CD14-positive monocyte (primary cell): Measurements from ENCODE around the gene FAAP100. TPM values are rescaled to one million over a fixed set of nuclear protein-coding genes. Genes with fewer than 3 reads are reported as not detected.

Source experiments
- DNase-seq, 3 donors: peaks; one replicate each; pipeline ENCODE4 v3.0.0-alpha.2; 2011 to 2022
- H2AFZ ChIP-seq: 2 replicates; pipeline ENCODE4 v1.6.0; 2012; ENCODE audit warnings: mild to moderate bottlenecking, low read depth, low read length, inconsistent platforms; ENCODE audit not compliant: insufficient read depth, poor library complexity, severe bottlenecking
- H3K27ac ChIP-seq, 2 donors: 1 replicate in 1 of 2; 2 replicates in 1 of 2; pipeline ENCODE4 v1.5.1; 2012 to 2013; ENCODE audit warnings: low read length in 2 of 2, control low read depth in 1 of 2, inconsistent platforms in 1 of 2, low read depth in 1 of 2, mild to moderate bottlenecking in 1 of 2
- H3K27me3 ChIP-seq, 2 donors: one replicate each; pipeline versions ENCODE4 v1.6.0 to v1.6.1; 2011 to 2013; ENCODE audit warnings: low read length in 2 of 2; ENCODE audit not compliant: control insufficient read depth in 2 of 2, insufficient read depth in 2 of 2
- H3K36me3 ChIP-seq, 2 donors: replicated peaks in 1 of 2; 1 replicate in 1 of 2; 2 replicates in 1 of 2; pipeline versions ENCODE4 v1.5.1 to v1.6.1; 2012 to 2013; ENCODE audit warnings: low read length in 2 of 2, control low read depth in 1 of 2, inconsistent platforms in 1 of 2, mild to moderate bottlenecking in 1 of 2; ENCODE audit not compliant: insufficient read depth in 2 of 2, control insufficient read depth in 1 of 2
- H3K4me1 ChIP-seq, 2 donors: 1 replicate in 1 of 2; 2 replicates in 1 of 2; pipeline versions ENCODE4 v1.5.1 to v1.6.1; 2012 to 2013; ENCODE audit warnings: low read length in 2 of 2, control low read depth in 1 of 2, inconsistent platforms in 1 of 2, mild to moderate bottlenecking in 1 of 2, moderate library complexity in 1 of 2; ENCODE audit not compliant: insufficient read depth in 2 of 2, control insufficient read depth in 1 of 2
- H3K4me2 ChIP-seq: replicated peaks from 2 replicates; pipeline ENCODE3; 2012; ENCODE audit warnings: low read length, moderate library complexity, mild to moderate bottlenecking; ENCODE audit not compliant: poor library complexity, severe bottlenecking; ENCODE audit errors: extremely low read depth
- H3K4me3 ChIP-seq, 3 experiments: fragments of 200-600 bp in 1 of 3; sonication (generic) in 1 of 3; replicated peaks in 1 of 3; 1 replicate in 2 of 3; 2 replicates in 1 of 3; pipeline ENCODE4 v1.5.1; 2011 to 2013; ENCODE audit warnings: low read length in 3 of 3, mild to moderate bottlenecking in 3 of 3, control low read depth in 2 of 3, low read depth in 2 of 3, inconsistent platforms in 1 of 3, moderate library complexity in 1 of 3
- H3K79me2 ChIP-seq: 2 replicates; pipeline ENCODE4 v1.6.0; 2012; ENCODE audit warnings: mild to moderate bottlenecking, control low read depth, inconsistent platforms, low read length, moderate library complexity; ENCODE audit not compliant: insufficient read depth
- H3K9ac ChIP-seq: 2 replicates; pipeline ENCODE4 v1.6.0; 2017; ENCODE audit warnings: low read length, mild to moderate bottlenecking; ENCODE audit not compliant: insufficient read depth, poor library complexity, severe bottlenecking
- H3K9me3 ChIP-seq, 2 donors: replicated peaks in 1 of 2; 1 replicate in 1 of 2; 2 replicates in 1 of 2; pipeline versions ENCODE4 v1.5.1 to v1.6.1; 2012 to 2013; ENCODE audit warnings: low read length in 2 of 2, control low read depth in 1 of 2; ENCODE audit not compliant: control insufficient read depth in 1 of 2, insufficient read depth in 1 of 2
- H4K20me1 ChIP-seq: 2 replicates; pipeline ENCODE4 v1.6.0; 2012; ENCODE audit warnings: mild to moderate bottlenecking, low read length, control low read depth, moderate library complexity; ENCODE audit not compliant: insufficient read depth
- H3K27ac Mint-ChIP-seq, 7 donors: one replicate each; pipeline ENCODE4 v1.8.0; 2020; ENCODE audit warnings: mild to moderate bottlenecking in 7 of 7, mixed read lengths in 7 of 7, moderate library complexity in 6 of 7, inconsistent platforms in 2 of 7
- H3K27me3 Mint-ChIP-seq, 3 donors: one replicate each; pipeline ENCODE4 v1.8.0; 2021 to 2022; ENCODE audit warnings: low read depth in 3 of 3, mild to moderate bottlenecking in 3 of 3, mixed read lengths in 3 of 3, moderate library complexity in 3 of 3, inconsistent platforms in 1 of 3
- H3K36me3 Mint-ChIP-seq, 2 donors: one replicate each; pipeline ENCODE4 v1.8.0; 2020; ENCODE audit warnings: mixed read lengths in 2 of 2, inconsistent platforms in 1 of 2, mild to moderate bottlenecking in 1 of 2
- H3K4me1 Mint-ChIP-seq: one replicate; pipeline ENCODE4 v1.8.0; 2020; ENCODE audit warnings: mild to moderate bottlenecking, mixed read lengths
- H3K4me3 Mint-ChIP-seq, 2 donors: one replicate each; pipeline ENCODE4 v1.8.0; 2020; ENCODE audit warnings: mild to moderate bottlenecking in 2 of 2, mixed read lengths in 2 of 2, moderate library complexity in 1 of 2
- H3K9me3 Mint-ChIP-seq, 7 donors: one replicate each; pipeline ENCODE4 v1.8.0; 2020 to 2022; ENCODE audit warnings: mixed read lengths in 7 of 7, mild to moderate bottlenecking in 6 of 7, moderate library complexity in 6 of 7, inconsistent platforms in 2 of 7
- CTCF ChIP-seq: fragments of 200-600 bp; IDR thresholded peaks from one replicate; pipeline ENCODE4 v1.8.0; 2022; ENCODE audit warnings: antibody characterized with exemption, mild to moderate bottlenecking
- WGBS: methylation state at CpG from one replicate; pipeline ENCODE4 v1.1.5; 2013; ENCODE audit warnings: missing lambda C conversion rate; ENCODE audit not compliant: insufficient coverage; 5-methylcytosine and 5-hydroxymethylcytosine counted together
- intact Hi-C, 2 donors: fragments of 100-400 bp; cut with micrococcal nuclease; formaldehyde crosslinking; loops; one replicate each; pipeline versions ENCODE4 v1.15.0 to v1.15.1; 2023
- polyA plus RNA-seq, 3 donors: library from polyadenylated mRNA; depleted of rRNA in 1 of 3; unstranded in 2 of 3; stranded (reverse) in 1 of 3; fragments of 300-500 nt in 2 of 3; fragments of >200 nt in 1 of 3; fragmentation: Illumina TruSeq in 2 of 3; gene quantifications; 1 replicate in 2 of 3; 2 replicates in 1 of 3; pipeline ENCODE4 v1.2.3, GENCODE V29; 2012 to 2021

The FAAP100 gene
- polyA plus RNA-seq, 3 donors, result 10.3 to 37.6 (median 13.9) TPM

- Histone ChIP-seq H3K9ac (peak overlapping the region; percentile 82), H3K4me2 (peak overlapping the region; percentile 91), H3K4me3 (peak overlapping the region; percentile 60 to 94 (median 73)), H3K4me1 (peaks cover 73 to 88% of the 10 kb centered on the region in 2 donors), H3K36me3 (peaks cover 20 to 21% of the 10 kb centered on the region in 2 donors), H3K9me3 (no peaks in the 10 kb centered on the region), H4K20me1 (peaks cover 42% of the 10 kb centered on the region), H2AFZ (peak overlapping the region; percentile 77), H3K27ac (peak overlapping the region; percentile 84 to 89), H3K79me2 (peaks cover 82% of the 10 kb centered on the region), H3K27me3 (no peaks in the 10 kb centered on the region)
- DNase-seq, result no peak
- Mint-ChIP-seq H3K27ac (peak overlapping the region; percentile 60 to 86 (median 79)), H3K36me3 (peaks cover 28 to 32% of the 10 kb centered on the region in 2 donors), H3K27me3 (peaks cover 0 to 2% (median 0%) of the 10 kb centered on the region in 3 donors), H3K9me3 (peaks cover 0 to 3% (median 0%) of the 10 kb centered on the region in 7 donors), H3K4me1 (peaks cover 61% of the 10 kb centered on the region), H3K4me3 (peak overlapping the region; percentile 82 to 84)
- 0% methylated on average over 28 of the region's 34 CpGs for WGBS
- intact Hi-C loops, result loop anchor here (2.0 to 5.0 kb wide), 3 partner anchors 38 to 117 kb away; partner anchors contain the start of genes BAHCC1 (in 1 of the 2) and FAAP100 (in 1 of the 2)
- no peak for TF ChIP-seq CTCF
Measured at GRCh38 chr17:81514489-81514738, 37.7 kb downstream of the FAAP100 start.

GRCh38 chr17:81513753-81514488 lies 38.2 kb downstream of the FAAP100 start:
- Histone ChIP-seq H3K9ac (peak overlapping the region; percentile 82), H3K27ac (peak overlapping the region; percentile 84 to 89), H3K4me1 (peaks cover 73 to 88% of the 10 kb centered on the region in 2 donors), H3K4me3 (peak overlapping the region; percentile 60 to 94 (median 73)), H3K79me2 (peaks cover 87% of the 10 kb centered on the region), H2AFZ (peak overlapping the region; percentile 77), H4K20me1 (peaks cover 47% of the 10 kb centered on the region), H3K27me3 (no peaks in the 10 kb centered on the region), H3K4me2 (peak overlapping the region; percentile 91), H3K9me3 (no peaks in the 10 kb centered on the region), H3K36me3 (peaks cover 25 to 26% of the 10 kb centered on the region in 2 donors)
- Mint-ChIP-seq H3K4me1 (peaks cover 66% of the 10 kb centered on the region), H3K27ac (peak overlapping the region; percentile 79 to 94 (median 88)), H3K36me3 (peaks cover 33 to 37% of the 10 kb centered on the region in 2 donors), H3K27me3 (peaks cover 0 to 2% (median 0%) of the 10 kb centered on the region in 3 donors), H3K4me3 (peak overlapping the region; percentile 82 to 88), H3K9me3 (peaks cover 0 to 3% (median 0%) of the 10 kb centered on the region in 7 donors)
- WGBS, result under 1% methylated on average over 59 of the region's 64 CpGs
- peak in 2 of 3 donors; percentile 37 to 41 for DNase-seq
- TF ChIP-seq CTCF, result no peak
- intact Hi-C loops, result loop anchor here (2.0 to 5.0 kb wide), 3 partner anchors 38 to 117 kb away; partner anchors contain the start of genes BAHCC1 (in 1 of the 2) and FAAP100 (in 1 of the 2)
